A673 (cell line): Measurements from ENCODE around the gene TSPAN10.

Source experiments
- EZH2 ChIP-seq: fragments of 200-600 bp; sonication (generic); IDR thresholded peaks from 2 replicates; pipeline ENCODE4 v1.6.1; 2017; ENCODE audit warnings: borderline replicate concordance, low read depth, mild to moderate bottlenecking, mixed read lengths, antibody characterized with exemption, low read length; ENCODE audit not compliant: poor library complexity, severe bottlenecking
- TF ChIP-seq, protein P1 (sequence below): fragments of 300-800, 200-600 bp; sonication (generic); conservative IDR thresholded peaks from 2 replicates; pipeline ENCODE4 v1.5.1; 2017; ENCODE audit warnings: low read depth, mild to moderate bottlenecking, antibody characterized with exemption, low read length, moderate library complexity, mixed read lengths

DNA sequence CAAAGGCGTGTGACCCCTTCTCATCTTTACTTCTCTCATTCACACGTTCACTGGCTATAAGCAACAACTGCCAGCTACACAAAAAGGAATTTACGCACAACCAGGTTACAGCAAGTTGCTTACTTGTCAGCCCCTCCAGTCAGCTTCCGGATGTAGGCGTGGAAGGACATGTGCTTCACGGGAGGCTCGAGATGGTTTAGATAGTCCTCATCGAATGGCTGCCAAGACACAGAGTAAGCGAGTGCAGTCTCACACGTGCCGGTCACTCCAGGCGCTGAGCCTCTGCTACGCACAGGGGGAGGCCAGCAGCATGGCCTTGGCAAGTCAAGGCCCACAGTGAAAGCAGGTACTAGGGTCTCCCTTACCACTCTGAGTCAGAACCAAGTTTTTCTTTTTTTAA, 28.4 kb upstream of the TSPAN10 start:
- TF ChIP-seq, protein P1, sequence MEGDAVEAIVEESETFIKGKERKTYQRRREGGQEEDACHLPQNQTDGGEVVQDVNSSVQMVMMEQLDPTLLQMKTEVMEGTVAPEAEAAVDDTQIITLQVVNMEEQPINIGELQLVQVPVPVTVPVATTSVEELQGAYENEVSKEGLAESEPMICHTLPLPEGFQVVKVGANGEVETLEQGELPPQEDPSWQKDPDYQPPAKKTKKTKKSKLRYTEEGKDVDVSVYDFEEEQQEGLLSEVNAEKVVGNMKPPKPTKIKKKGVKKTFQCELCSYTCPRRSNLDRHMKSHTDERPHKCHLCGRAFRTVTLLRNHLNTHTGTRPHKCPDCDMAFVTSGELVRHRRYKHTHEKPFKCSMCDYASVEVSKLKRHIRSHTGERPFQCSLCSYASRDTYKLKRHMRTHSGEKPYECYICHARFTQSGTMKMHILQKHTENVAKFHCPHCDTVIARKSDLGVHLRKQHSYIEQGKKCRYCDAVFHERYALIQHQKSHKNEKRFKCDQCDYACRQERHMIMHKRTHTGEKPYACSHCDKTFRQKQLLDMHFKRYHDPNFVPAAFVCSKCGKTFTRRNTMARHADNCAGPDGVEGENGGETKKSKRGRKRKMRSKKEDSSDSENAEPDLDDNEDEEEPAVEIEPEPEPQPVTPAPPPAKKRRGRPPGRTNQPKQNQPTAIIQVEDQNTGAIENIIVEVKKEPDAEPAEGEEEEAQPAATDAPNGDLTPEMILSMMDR, result no peak
- no peak for TF ChIP-seq EZH2
